Upper lobe of left lung (tissue), 4 donors: Measurements from ENCODE around the gene PRKRA.
"Not testable (repeated sequence)": the region's sequence is repeated elsewhere in the genome, so short reads cannot be mapped to it uniquely, and the experiment has no call there.

Source experiments
- CTCF ChIP-seq, 6 experiments: fragments of 450-650 bp in 4 of 6; fragments of 200-600 bp in 2 of 6; sonication (generic) in 2 of 6; IDR thresholded peaks; one replicate each; pipeline ENCODE4 v1.5.1; 2016 to 2019; ENCODE audit warnings: antibody characterized with exemption in 6 of 6
- EP300 ChIP-seq, 4 donors: sonication (generic); formaldehyde crosslinking; IDR thresholded peaks; one replicate each; pipeline ENCODE4 v1.5.1; 2017; ENCODE audit warnings: antibody characterized with exemption in 4 of 4, control low read depth in 2 of 4
- POLR2A ChIP-seq, 4 donors: fragments of 450-650 bp; IDR thresholded peaks; one replicate each; pipeline ENCODE4 v1.5.1; 2016 to 2017; ENCODE audit warnings: antibody characterized with exemption in 4 of 4, mild to moderate bottlenecking in 2 of 4
- POLR2AphosphoS5 ChIP-seq, 2 donors: sonication (generic); formaldehyde crosslinking; IDR thresholded peaks; one replicate each; pipeline ENCODE4 v1.5.1; 2017; ENCODE audit warnings: antibody characterized with exemption in 2 of 2

GRCh38 chr2:178471313-178471712, 20.3 kb upstream of the PRKRA start:
- not testable (repeated sequence) for TF ChIP-seq CTCF, POLR2AphosphoS5, POLR2A, EP300 (IDR thresholded peaks at IDR 0.05)
